ENCODE data around the gene FARS2. TPM values are rescaled to one million over a fixed set of nuclear protein-coding genes. Genes with fewer than 3 reads are reported as not detected.

Gene FARS2
- total RNA-seq, 1 donor, result 29.8 TPM

DNA sequence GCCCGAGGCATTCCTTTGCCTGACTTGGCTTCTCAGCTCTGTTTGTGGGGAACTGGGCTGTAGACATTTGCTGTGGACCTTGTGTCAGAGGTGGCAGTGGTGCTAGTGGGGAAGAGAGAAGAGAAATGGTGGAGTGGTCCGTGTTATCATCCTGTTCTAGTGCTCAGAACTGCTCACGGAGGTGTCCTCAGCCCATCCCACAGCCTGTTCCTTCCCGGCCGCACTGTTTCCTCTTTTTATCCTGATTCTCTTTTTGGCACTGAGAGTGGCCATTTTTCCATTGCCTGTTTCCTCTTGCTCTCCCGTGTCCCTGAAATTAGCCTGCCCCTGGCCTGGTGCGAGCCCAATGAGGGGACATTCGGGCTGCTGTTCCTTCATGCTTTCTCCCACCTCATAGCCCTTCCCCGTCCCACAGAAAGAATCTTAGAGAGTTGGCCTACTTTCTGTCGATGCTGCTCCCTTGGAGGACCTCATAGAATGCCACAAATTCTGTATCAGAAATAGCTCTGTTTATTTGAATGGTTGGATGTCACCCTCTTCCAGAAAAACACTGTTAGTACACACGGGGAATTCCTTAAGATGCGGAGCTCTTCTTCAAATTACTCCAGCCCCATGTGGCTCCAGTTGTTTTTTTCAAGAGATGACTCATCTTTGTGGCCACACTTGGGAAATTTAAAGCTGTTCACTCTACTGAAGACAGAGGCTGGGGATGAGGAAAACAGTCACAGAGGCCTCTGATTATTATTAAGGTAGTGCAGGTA lies 26.1 kb downstream of the FARS2 start:
- H3K4me3 ChIP-seq (ENCODE audit: low read depth, low read length), result no peak overlapping the region
- DNase-seq (ENCODE audit: low read depth), result peak; percentile 79
- TF ChIP-seq, protein P1, sequence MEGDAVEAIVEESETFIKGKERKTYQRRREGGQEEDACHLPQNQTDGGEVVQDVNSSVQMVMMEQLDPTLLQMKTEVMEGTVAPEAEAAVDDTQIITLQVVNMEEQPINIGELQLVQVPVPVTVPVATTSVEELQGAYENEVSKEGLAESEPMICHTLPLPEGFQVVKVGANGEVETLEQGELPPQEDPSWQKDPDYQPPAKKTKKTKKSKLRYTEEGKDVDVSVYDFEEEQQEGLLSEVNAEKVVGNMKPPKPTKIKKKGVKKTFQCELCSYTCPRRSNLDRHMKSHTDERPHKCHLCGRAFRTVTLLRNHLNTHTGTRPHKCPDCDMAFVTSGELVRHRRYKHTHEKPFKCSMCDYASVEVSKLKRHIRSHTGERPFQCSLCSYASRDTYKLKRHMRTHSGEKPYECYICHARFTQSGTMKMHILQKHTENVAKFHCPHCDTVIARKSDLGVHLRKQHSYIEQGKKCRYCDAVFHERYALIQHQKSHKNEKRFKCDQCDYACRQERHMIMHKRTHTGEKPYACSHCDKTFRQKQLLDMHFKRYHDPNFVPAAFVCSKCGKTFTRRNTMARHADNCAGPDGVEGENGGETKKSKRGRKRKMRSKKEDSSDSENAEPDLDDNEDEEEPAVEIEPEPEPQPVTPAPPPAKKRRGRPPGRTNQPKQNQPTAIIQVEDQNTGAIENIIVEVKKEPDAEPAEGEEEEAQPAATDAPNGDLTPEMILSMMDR (IDR thresholded peaks at IDR 0.05; ENCODE audit: insufficient read depth, low read depth, low read length), result no peak

DNA sequence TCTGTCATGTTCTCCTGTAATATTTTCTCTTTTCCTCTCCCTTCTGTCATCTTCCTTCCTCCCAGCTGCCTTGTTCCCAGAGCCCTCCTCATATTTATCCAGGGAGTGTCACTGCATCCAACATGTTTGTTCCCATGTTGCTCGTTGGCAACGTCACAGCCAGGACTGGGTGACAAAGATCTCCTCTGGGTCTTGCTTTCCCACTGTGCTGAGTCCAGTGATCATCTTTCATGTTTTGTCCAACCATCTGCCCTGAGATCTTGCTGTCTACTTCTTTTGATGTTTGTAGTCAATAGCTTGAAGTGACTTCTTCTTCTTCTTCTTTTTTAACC lies 26.6 kb downstream of the FARS2 start:
- no peak for DNase-seq (ENCODE audit: low read depth)
- TF ChIP-seq, protein P1 (IDR thresholded peaks at IDR 0.05; ENCODE audit: insufficient read depth, low read depth, low read length), result no peak
- no peak overlapping the region for H3K4me3 ChIP-seq (ENCODE audit: low read depth, low read length)

DNA sequence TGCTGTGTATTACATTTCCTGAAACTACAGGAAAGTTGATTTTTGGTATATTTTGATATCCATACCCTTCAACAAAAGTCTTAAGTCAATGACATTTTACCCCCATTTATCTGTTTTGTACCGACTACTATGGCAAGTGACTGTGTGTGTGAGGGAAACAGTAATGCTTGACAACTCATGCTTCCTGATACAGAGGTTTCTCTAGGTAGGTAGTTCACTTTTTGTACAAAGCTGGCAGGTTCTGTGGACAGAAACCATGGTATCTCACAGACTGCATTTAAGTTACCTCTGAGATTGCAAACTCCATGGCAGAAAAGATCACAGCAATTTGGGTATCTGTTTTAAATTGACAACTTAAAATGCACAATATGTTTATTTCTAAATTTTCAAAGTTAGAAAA lies 28.8 kb downstream of the FARS2 start:
- no peak for DNase-seq (ENCODE audit: low read depth)
- TF ChIP-seq, protein P1 (IDR thresholded peaks at IDR 0.05; ENCODE audit: insufficient read depth, low read depth, low read length), result no peak
- H3K4me3 ChIP-seq (ENCODE audit: low read depth, low read length), result no peak overlapping the region

DNA sequence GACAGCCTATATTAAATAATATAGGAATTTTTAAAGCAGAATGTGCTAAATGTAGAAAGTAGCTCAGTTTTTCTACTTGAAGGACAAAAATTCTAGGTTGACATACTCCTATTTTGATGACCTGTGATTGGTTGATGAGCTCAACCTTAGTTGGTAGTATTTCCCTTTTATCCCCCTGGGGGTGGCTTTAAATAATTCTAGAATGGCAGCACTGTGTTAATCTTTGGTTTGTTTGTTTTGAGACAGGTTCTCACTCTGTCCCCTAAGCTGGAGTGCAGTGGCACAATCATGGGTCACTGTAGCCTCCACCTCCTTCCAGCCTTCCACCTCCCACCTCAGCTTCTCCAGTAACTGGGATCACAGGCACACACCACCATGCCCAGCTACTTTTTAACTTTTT lies 29.2 kb downstream of the FARS2 start:
- DNase-seq (ENCODE audit: low read depth), result no peak
- TF ChIP-seq, protein P1 (IDR thresholded peaks at IDR 0.05; ENCODE audit: insufficient read depth, low read depth, low read length), result no peak
- H3K4me3 ChIP-seq (ENCODE audit: low read depth, low read length), result no peak overlapping the region

DNA sequence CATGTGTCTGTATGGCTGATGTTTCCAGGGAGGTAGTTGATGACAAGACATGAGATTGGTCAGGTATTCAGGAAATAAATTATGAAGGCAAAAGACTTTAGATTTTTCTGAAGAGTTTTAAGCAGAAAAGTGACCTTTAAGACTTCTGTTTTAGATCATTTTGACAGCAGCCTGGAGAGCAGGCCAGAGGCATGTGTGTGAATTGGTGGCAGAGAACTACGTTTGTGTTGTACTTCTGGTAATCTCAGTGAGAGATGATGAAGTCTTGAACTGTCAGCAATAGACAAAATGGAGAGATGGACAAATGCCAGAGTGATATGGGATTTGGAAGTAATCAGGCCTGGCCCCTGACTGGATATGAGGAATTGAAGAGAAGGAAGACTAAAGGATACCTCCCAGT lies 30.8 kb downstream of the FARS2 start:
- DNase-seq (ENCODE audit: low read depth), result peak; percentile 30
- no peak overlapping the region for H3K4me3 ChIP-seq (ENCODE audit: low read depth, low read length)
- TF ChIP-seq, protein P1 (IDR thresholded peaks at IDR 0.05; ENCODE audit: insufficient read depth, low read depth, low read length), result no peak

DNA sequence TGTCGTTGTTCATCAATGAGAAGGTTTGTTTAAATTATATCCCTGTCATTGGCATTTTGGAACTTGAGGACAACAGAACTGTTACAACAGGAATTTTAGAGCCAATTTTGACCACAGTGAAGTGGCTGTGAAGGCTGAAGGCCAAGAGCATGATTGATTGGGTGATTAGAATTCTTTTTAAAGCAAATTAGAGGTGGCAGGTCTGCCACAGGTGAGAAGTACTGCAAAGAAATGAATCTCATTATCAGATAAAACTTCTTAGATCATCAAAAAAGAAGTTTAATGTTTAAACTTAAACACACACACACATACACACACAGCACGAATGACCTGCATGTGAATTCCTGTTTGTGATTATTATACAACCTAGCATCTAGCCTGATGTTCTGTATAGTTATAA lies 32.4 kb downstream of the FARS2 start:
- DNase-seq (ENCODE audit: low read depth), result no peak
- no peak overlapping the region for H3K4me3 ChIP-seq (ENCODE audit: low read depth, low read length)
- TF ChIP-seq, protein P1 (IDR thresholded peaks at IDR 0.05; ENCODE audit: insufficient read depth, low read depth, low read length), result no peak

Data from fibroblast of villous mesenchyme (primary cell).